SK-N-SH treated with all-trans-retinoic acid at 6 μM for 48 hours (cell line): ENCODE data around the gene NR2F2.

Experiments
- RARB ChIP-seq: fragments of 250-450 bp; sonication (Bioruptor Pico); IDR thresholded peaks from 2 replicates; pipeline ENCODE4 v1.8.0; 2021; ENCODE audit warnings: mild to moderate bottlenecking, moderate library complexity
- ZNF8 ChIP-seq: fragments of 450-650 bp; formaldehyde crosslinking; IDR thresholded peaks from 2 replicates; pipeline ENCODE4 v1.5.0; 2020; ENCODE audit warnings: mild to moderate bottlenecking, moderate library complexity
- TF ChIP-seq, protein P1 (sequence below): fragments of 250-450 bp; sonication (Bioruptor Pico); IDR thresholded peaks from 2 replicates; pipeline ENCODE4 v1.5.1; 2020; ENCODE audit warnings: low read depth, mild to moderate bottlenecking, moderate library complexity
- TF ChIP-seq, protein P2 (sequence below): fragments of 250-450 bp; sonication (Bioruptor Pico); IDR thresholded peaks from 2 replicates; pipeline ENCODE4 v1.8.0; 2021; ENCODE audit warnings: low read depth, mild to moderate bottlenecking, moderate library complexity, borderline replicate concordance

DNA sequence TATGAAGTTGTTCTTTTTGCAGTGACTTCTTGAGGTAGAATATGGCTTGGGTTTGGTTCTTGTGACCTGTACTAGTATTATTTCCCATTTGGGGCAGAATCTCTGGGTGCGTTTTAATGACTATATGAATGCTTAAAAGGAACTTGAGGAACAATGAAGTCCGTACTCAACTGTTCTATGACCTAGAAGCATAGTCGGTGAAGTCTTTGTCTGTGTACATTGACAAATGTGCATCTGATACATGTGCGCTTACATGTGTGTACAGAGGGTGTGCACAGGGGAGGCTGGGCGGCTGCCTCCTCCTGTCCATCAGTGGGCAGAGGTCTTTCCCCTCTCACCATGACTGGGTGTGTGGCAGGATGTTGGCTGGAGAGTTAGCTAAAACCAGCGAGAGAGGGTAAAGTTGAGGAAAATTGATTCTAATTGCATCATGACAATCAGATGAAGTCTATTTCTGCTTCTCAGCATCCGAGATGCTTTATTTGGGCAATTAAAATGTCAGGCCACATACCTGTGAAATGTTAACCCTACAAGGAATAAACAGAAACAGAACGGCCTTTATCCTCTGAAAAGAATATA, 1.0 kb upstream of the NR2F2 start:
- TF ChIP-seq, protein P1, sequence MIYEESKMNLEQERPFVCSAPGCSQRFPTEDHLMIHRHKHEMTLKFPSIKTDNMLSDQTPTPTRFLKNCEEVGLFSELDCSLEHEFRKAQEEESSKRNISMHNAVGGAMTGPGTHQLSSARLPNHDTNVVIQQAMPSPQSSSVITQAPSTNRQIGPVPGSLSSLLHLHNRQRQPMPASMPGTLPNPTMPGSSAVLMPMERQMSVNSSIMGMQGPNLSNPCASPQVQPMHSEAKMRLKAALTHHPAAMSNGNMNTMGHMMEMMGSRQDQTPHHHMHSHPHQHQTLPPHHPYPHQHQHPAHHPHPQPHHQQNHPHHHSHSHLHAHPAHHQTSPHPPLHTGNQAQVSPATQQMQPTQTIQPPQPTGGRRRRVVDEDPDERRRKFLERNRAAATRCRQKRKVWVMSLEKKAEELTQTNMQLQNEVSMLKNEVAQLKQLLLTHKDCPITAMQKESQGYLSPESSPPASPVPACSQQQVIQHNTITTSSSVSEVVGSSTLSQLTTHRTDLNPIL (CRISPR knock-in tag): no peak
- no peak for TF ChIP-seq ZNF8 (CRISPR knock-in tag)
- TF ChIP-seq, protein P2, sequence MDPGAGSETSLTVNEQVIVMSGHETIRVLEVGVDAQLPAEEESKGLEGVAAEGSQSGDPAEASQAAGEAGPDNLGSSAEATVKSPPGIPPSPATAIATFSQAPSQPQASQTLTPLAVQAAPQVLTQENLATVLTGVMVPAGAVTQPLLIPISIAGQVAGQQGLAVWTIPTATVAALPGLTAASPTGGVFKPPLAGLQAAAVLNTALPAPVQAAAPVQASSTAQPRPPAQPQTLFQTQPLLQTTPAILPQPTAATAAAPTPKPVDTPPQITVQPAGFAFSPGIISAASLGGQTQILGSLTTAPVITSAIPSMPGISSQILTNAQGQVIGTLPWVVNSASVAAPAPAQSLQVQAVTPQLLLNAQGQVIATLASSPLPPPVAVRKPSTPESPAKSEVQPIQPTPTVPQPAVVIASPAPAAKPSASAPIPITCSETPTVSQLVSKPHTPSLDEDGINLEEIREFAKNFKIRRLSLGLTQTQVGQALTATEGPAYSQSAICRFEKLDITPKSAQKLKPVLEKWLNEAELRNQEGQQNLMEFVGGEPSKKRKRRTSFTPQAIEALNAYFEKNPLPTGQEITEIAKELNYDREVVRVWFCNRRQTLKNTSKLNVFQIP (CRISPR knock-in tag): no peak
- TF ChIP-seq RARB (CRISPR knock-in tag): no peak
